GM21786 (cell line): ENCODE data around the gene SAT2.

Source experiments
- ATAC-seq: cut with Tn5 transposase; IDR thresholded peaks from one replicate; pipeline ENCODE4 v1.9.1; 2021; ENCODE audit not compliant: unreplicated experiment

The SAT2 gene

DNA sequence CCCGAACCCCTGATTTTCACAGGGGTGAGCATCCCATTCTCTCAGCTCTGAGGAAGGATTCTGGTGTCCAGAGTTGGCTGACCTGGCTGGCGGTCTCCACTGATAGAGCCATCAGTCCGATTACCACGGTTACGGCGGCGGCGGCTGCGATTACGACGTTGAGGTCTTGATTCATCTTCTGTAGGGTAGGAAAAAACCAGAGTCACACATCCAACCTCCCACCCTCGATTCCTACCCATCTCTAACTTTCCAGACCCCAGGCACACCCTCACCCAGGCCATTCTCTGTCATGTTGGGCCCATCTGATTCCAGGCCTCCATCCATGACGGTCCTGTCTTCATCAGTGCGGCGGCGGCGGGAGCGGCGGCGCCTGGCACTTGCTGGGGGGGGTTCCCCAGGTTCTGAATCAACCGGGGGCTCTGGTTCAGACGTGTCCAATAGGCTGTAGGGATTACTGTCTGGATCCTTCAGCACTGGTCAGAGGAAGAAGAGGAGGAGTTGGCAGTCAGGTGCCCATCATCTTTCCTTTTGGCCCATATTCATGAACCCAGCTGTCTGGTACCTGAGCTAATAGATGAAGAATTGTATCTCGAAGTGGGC is 35.1 kb downstream of the SAT2 start:
- ATAC-seq, result no peak

DNA sequence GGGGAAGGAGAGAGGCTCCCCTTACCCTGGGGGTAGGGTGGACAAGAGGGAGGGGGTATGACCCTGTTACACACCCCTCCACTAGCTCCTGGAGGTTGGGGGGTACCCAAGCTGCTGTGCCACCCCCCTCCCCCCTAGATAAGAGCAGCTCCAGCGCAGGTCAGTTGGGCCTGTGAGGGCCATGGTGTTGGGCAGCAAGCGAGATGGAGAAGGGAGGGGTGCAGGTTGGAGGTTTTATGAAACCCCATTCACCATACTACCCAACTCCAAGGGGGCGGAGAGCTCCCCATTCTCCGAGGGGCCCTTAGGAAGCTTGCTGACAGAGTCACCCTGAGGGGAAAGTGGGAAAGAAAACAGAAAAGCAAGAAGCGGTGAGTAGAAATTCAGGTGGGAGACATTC is 36.0 kb downstream of the SAT2 start:
- ATAC-seq, result no peak

DNA sequence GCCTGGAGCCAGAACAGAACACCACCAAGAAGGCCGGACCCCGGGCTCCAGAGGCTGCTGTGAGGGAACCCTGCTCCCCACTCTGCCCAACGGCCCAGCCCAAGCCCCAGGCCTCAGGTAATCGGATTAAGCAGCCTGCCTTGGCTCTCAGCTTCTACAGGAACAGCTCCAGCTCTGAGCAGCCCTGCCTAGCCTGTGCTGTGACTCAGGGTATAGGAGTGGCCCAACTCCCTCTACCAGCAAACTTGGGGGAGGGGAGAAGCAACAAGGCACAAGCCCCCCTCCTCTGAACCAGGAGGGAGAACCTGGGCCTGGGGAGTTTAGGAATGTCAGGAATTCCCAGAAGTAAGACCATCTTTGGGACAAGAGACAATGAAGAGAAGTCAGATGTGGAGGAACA is 36.9 kb downstream of the SAT2 start:
- ATAC-seq, result no peak

DNA sequence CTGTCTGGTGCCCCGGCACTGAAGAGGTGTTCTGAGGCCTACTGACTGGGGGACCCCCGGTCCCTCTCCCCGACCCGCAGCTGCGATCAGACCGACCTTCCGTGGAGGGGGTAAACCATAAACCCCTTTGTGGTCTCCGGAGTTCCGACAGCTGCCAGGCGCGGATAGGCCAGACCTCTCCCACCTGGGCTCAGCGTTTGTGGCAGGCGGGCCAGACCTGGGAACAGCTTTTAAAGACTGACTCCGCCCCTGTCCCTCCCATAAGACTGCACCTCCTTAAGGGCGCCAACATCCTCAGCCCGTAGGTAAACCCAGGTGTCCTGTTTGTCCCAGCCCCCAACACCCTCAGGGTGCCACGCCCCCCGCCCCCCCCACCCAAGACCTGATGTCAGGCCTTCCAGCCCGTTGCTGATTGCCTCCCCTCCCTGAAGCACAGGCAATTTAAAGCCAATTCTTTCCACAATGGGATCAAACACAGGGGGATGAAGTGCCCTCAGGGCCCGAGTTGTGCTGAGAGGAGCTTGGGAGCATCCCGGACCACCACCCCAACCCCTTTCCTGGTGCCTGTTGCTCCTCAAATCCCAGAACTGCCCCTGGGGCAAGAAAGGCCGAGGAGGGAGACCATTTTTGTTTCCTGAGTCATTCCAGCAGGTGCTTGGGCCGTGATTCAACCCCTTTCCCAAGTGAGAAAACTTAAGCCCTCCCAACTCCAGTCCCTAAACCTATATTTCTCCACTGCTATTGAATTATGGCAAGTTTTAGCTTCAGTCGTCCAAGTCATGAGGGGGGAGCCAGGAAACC is 37.5 kb downstream of the SAT2 start, which contains the start of gene SOX15:
Gene SOX15 (minus strand): TSS at position 204 of the 801 bp plus-strand sequence. CDS start 418 bp downstream, outside the sequence.
- ATAC-seq, result no peak

DNA sequence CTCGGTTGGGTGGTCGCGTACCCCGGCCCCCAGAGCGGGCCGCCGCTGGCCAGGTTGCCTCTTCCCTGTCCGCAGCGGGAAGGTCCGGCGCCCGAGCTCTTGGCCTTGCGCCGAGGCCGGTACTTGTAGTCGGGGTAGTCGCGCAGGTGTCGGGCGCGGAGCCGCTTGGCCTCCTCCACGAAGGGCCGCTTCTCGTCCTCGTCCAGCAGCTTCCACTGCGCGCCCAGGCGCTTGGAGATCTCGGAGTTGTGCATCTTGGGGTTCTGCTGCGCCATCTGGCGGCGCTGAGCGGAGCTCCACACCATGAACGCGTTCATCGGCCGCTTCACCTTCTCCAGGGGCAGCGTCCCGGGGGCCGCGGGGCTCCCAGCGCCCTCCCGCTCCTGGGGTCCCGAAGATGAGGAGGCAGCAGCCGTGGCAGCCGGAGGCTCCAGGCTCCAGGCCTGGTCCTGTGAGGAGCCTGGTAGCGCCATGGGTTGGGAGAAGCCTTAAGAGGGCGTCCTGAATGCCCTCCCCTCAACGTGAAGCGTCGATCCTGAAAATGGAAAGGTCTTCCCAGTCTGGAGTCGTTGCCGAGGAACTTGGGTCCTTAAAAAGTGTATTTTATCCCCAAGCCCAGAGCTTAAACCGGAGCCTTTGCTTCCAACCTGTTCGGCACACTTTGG is 38.3 kb downstream of the SAT2 start:
- no peak for ATAC-seq

DNA sequence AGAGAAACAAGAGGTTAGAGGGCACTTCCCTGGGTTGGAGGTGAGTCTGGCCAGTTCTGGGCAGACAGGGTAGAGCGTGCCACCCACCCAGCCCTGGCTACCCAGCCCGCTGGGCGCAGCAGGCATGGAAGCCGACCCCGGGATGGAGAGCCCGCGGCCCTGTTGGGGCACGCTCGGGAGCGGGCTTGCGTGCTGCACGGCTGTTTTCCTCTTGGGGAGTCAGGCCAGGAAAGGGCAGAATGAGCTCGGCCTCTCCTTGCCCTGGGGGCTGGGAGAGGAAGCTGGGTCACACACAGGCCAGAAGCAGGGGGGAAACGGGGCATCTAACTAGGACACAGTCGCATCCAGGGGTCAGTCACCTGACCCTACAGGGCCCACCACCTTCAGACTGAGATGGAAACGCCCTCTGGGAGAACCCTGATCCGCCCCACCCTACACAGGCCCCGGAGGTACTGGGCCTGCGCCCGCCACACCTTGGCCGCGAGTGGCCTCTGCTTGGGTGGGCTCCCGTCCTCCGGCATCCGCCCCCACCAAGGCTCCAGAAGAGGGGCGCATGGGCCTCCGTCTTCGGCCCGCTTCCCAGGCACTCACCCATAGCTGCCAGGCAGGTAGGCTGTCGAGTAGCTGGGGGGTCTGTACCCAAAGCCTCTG is 38.9 kb downstream of the SAT2 start:
- ATAC-seq, result no peak

DNA sequence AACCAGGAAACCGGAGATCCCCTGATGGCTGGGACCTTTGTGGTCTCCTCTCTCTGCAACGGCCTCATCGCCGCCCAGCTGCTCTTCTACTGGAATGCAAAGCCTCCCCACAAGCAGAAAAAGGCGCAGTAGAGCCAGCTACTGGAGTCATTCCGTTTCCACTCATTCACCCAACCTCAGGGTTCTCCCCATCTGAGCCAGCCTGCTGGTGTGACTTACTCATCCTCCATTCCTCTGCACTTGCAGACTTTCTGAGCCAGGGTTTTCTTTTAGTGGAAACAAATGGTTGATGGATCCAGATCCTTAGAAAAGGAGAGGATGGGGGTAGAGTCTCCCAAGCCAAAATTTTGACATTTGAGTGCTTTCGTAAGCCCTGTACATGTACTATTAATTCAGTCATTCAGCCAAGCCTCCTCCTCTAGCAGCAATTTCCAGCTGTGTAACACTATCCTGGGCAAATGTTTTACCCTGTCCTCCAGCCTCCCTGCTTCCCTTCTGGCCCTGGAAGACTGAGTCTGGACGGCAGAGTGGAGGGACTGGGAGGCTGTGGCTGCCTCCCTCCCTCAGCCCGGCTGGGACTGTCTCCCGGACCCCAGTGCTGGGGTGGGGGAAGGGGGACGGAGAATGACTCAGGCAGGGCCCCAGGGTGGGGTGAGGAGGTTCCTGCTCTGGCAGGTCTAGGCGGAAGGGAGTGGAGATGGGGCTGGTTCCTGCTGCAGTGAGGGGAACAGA is 40.0 kb downstream of the SAT2 start:
- ATAC-seq, result no peak

DNA sequence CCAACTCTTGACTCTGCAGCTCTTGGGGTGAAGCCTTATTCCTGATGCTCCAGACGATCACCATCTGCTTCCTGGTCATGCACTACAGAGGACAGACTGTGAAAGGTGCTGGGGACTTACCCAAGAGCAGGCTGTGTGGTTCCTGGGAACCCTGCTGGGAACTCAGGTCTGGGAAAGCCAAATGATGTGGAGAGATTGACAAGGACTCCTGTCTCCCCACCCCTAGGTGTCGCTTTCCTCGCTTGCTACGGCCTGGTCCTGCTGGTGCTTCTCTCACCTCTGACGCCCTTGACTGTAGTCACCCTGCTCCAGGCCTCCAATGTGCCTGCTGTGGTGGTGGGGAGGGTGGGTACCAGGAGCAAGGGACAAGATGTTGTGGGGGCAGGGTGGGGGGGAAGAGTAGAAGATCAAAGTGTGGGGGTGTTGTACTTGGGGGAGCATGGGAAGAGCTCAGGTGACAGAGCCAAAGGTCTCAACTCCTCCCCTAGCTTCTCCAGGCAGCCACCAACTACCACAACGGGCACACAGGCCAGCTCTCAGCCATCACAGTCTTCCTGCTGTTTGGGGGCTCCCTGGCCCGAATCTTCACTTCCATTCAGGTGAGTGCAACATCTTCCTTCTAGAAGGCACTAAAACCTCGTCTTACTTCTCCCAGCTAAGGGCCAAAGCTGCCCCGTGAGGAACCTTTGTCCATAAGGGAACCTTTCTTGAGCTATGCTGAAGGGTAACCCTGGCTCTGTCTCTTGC is 40.8 kb downstream of the SAT2 start:
- no peak for ATAC-seq

DNA sequence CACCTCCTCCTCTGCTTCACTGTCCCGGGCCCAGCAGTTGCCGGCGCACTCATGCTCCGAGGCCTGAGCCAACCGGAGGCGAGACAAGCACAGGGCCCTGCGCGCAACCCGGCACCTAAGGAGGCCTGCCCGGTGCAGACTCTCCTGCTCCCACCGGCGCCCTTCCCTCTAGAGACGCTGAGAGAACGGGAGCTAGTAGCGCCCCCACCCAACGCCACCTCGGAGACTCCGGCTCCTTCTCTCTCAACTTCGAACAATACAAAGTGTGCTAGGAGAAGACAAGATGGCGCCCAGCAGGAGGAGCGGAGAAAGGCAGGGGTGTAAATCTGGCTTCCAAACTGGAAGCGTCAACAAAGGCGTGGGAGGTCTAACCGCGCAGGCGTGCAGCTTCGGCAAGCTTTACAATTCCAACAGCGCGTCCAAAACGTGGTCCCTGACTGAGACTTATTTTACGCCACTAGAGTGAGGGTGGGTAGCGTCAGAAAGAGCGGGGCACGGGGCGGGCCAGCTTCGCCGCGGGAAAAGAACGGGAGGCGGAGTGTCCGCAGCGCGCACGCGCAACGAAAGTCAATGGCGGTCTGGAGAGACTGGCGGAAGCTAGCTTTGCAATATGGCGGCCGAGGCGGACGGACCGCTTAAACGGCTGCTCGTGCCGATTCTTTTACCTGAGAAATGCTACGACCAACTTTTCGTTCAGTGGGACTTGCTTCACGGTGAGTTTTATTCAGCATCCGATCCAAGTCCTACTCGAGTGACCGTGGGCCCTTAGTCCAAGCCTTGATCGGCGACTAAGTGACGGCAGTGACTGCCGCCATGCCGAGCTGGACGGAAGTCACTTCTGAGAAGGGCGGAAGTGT is 44.1 kb downstream of the SAT2 start, which contains the start of gene MPDU1:
Gene MPDU1 (plus strand): TSS at position 600 of the 857 bp plus-strand sequence. CDS start 11 bp downstream, at position 611.
- peak; percentile 51 for ATAC-seq

DNA sequence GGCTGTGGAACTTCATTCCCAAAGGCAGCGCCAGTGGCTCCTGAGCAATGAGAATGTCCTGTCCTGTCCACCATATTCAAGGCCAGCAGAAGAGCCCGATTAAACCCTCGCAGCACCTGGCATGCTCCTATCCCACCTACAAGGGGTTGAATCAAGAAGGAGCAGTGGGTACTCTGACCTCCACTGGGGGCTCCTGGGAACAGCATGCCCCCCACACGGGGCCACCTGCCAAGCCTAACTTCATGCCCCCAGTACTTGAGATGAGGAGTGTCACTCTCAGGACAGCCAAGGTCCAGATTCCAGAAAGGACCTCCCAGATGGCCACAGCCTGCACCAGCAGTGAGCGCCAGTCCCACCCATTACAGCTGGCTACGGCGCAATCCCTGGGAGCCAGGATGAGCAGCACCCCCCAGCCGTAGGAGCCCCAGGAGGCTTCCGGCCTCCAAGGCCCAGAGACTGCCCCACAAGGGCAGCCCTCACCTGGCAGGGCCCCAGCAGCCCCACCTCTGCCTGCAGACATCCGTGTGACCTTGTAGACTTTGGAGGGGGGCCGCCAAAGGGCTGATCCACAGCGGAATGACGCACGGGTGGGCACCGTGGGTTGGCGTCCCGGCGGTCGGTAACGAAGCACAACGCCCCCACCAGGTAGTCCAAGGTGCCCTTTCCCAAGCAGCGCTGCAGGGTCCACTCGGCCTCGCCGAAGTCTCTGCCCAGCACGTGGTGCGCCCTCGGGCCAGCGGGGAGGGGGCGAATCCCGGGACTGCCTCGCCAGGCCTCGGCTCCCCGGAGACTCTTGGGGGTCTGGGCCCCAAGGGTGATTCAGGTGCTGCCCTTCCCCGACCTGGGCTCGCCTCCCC is 45.0 kb downstream of the SAT2 start:
- no peak for ATAC-seq

DNA sequence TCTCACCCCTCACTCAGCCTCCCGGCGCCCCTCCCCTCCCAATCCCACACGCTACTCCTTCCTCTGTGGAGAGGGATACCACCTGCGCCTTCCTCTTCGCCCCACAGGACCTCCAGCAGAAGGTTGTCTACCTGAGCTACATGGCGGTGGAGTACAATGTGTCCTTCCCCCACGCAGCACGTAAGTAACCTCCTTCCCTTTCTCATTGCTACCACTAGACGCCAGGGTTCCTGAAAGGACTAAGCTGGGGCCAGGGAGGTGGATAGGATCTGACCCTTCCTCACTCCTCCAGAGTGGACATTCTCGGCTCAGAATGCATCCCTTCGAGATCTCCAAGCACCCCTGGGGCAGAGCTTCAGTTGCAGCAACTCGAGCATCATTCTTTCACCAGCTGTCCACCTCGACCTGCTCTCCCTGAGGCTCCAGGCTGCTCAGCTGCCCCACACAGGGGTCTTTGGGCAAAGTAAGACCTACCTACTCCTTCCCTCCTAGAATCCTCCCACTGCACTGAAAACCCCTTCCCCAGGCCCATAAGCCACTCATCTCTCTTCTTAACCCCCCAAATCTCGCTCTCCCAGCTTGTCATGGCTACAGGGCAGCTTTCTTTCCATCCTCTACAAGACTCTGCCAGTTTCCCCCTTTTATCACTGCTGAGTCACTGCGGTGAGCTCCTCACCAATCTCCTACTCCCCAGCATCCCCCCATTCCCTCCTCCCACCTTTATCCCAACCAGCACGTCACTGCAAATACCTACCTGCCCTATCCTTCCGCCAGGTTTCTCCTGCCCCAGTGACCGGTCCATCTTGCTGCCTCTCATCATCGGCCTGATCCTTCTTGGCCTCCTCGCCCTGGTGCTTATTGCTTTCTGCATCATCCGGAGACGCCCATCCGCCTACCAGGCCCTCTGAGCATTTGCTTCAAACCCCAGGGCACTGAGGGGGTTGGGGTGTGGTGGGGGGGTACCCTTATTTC is 46.7 kb downstream of the SAT2 start:
- no peak for ATAC-seq

DNA sequence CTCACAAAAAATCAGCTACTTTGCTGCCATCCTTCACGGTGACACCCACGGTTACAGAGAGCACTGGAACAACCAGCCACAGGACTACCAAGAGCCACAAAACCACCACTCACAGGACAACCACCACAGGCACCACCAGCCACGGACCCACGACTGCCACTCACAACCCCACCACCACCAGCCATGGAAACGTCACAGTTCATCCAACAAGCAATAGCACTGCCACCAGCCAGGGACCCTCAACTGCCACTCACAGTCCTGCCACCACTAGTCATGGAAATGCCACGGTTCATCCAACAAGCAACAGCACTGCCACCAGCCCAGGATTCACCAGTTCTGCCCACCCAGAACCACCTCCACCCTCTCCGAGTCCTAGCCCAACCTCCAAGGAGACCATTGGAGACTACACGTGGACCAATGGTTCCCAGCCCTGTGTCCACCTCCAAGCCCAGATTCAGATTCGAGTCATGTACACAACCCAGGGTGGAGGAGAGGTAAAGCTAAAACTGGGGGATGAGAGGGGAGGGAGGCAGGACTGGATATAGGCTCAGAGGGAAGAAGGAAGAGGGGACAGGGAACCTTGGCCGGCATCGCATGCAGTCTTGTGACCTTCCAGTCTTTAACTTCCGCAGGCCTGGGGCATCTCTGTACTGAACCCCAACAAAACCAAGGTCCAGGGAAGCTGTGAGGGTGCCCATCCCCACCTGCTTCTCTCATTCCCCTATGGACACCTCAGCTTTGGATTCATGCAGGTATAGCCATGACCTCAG is 47.6 kb downstream of the SAT2 start:
- no peak for ATAC-seq

DNA sequence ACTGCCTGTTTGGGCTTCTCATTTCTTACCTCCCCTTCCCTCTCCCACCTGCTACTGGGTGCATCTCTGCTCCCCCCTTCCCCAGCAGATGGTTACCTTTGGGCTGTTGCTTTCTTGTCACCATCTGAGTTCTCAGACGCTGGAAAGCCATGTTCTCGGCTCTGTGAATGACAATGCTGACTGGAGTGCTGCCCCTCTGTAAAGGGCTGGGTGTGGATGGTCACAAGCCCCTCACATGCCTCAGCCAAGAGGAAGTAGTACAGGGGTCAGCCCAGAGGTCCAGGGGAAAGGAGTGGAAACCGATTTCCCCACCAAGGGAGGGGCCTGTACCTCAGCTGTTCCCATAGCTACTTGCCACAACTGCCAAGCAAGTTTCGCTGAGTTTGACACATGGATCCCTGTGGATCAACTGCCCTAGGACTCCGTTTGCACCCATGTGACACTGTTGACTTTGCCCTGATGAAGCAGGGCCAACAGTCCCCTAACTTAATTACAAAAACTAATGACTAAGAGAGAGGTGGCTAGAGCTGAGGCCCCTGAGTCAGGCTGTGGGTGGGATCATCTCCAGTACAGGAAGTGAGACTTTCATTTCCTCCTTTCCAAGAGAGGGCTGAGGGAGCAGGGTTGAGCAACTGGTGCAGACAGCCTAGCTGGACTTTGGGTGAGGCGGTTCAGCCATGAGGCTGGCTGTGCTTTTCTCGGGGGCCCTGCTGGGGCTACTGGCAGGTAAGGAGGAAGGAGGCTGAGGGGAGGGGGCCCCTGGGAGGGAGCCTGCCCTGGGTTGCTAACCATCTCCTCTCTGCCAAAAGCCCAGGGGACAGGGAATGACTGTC is 48.4 kb downstream of the SAT2 start, which contains the start of gene CD68:
Gene CD68 (plus strand): TSS at position 638 of the 833 bp plus-strand sequence. CDS start 40 bp downstream, at position 678.
- ATAC-seq, result peak; percentile 43

DNA sequence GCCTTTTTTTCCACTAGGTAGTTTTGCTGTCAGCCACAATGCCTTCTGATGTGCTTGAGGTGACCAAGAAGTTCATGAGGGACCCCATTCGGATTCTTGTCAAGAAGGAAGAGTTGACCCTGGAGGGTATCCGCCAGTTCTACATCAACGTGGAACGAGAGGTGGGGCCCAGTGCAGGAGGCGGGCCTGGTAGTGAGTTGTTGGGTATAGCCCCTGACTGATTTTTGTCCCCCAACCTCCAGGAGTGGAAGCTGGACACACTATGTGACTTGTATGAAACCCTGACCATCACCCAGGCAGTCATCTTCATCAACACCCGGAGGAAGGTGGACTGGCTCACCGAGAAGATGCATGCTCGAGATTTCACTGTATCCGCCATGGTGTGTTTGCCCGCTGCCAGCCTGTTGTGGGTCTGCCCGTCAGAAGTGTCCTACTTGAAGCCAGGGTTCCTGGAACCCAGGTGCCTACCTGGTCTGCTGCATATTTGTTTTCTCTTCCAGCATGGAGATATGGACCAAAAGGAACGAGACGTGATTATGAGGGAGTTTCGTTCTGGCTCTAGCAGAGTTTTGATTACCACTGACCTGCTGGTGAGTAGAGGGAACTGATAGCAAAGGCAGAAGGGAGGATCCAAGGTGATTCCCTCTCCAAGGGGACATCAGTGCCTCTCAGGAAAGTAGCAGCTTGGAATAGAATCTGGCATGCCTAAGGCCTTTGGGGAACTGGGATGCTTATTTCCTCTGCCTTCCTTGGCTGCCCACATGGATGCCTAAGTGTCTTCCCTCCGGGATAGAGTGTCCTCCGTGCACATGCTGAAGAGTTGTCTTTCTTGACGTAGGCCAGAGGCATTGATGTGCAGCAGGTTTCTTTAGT is 50.1 kb downstream of the SAT2 start:
- no peak for ATAC-seq
